Nephron progenitor cell (in vitro differentiated cells): ENCODE data around the gene TPH2.

Source experiments
- DNase-seq: peaks from one replicate; pipeline ENCODE4 v3.0.0; 2021
- H3K27ac Mint-ChIP-seq: 2 replicates; pipeline ENCODE4 v1.8.0; 2021; ENCODE audit warnings: mild to moderate bottlenecking, moderate library complexity, mixed read lengths
- H3K27me3 Mint-ChIP-seq: 2 replicates; pipeline ENCODE4 v1.8.0; 2021; ENCODE audit warnings: mild to moderate bottlenecking, low read depth, mixed read lengths; ENCODE audit not compliant: poor library complexity
- H3K36me3 Mint-ChIP-seq: 2 replicates; pipeline ENCODE4 v1.8.0; 2021; ENCODE audit warnings: low read depth, mixed read lengths
- H3K4me1 Mint-ChIP-seq: 2 replicates; pipeline ENCODE4 v1.8.0; 2021; ENCODE audit warnings: mixed read lengths
- H3K4me3 Mint-ChIP-seq: 2 replicates; pipeline ENCODE4 v1.8.0; 2021; ENCODE audit warnings: mild to moderate bottlenecking, moderate library complexity, mixed read lengths
- H3K9me3 Mint-ChIP-seq: 2 replicates; pipeline ENCODE4 v1.8.0; 2021; ENCODE audit warnings: mild to moderate bottlenecking, moderate library complexity, mixed read lengths
- TF ChIP-seq, protein P1 (sequence below): fragments of 200-600 bp; sonication (generic); IDR thresholded peaks from 2 replicates; pipeline ENCODE4 v1.5.0; 2021; ENCODE audit warnings: antibody characterized with exemption

The TPH2 gene

DNA sequence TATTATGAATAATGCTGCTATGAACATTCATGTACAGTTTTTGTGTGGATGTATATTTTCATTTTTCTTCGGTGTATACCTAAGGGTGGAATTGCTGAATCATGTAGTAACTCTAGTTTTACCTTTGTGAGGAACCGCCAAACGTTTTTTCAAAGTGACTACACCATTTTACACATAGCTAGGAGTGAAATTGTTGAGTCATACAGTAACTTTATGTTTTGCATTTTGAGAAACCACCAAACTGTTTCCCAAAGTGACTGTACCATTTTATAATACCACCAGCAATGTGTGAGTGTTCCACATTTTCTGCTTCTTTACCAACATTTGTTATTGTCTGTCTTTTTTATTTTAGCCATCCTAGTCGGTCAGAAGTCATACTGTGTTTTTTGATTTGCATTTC, 3.1 kb upstream of the TPH2 start:
- Mint-ChIP-seq H3K4me1 (no peaks in the 10 kb centered on the region), H3K27ac (no peak overlapping the region), H3K27me3 (peaks cover 17% of the 10 kb centered on the region), H3K4me3 (no peak overlapping the region), H3K36me3 (no peaks in the 10 kb centered on the region), H3K9me3 (no peaks in the 10 kb centered on the region)
- DNase-seq = no peak
- TF ChIP-seq, protein P1, sequence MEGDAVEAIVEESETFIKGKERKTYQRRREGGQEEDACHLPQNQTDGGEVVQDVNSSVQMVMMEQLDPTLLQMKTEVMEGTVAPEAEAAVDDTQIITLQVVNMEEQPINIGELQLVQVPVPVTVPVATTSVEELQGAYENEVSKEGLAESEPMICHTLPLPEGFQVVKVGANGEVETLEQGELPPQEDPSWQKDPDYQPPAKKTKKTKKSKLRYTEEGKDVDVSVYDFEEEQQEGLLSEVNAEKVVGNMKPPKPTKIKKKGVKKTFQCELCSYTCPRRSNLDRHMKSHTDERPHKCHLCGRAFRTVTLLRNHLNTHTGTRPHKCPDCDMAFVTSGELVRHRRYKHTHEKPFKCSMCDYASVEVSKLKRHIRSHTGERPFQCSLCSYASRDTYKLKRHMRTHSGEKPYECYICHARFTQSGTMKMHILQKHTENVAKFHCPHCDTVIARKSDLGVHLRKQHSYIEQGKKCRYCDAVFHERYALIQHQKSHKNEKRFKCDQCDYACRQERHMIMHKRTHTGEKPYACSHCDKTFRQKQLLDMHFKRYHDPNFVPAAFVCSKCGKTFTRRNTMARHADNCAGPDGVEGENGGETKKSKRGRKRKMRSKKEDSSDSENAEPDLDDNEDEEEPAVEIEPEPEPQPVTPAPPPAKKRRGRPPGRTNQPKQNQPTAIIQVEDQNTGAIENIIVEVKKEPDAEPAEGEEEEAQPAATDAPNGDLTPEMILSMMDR = no peak

DNA sequence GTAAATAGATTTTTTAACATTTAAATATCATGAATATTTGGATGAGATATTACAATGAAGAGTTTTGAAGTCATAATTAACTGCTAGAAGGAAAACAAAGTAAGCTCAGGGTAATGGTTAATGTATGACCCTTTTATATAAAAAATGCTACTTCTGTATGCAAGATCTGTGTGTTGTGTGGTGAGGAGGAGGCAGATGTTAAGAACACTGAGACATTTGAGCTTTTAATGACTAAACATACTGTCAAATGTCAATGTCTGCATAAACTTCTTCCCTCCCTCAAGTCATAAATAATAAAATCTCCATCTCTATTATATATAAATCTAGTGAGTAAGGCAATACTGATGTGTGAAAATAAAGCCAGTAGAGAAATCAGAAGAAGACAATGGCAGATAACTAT, 1.4 kb downstream of the TPH2 start:
- Mint-ChIP-seq H3K27ac (no peak overlapping the region), H3K36me3 (no peaks in the 10 kb centered on the region), H3K4me3 (no peak overlapping the region), H3K9me3 (no peaks in the 10 kb centered on the region), H3K27me3 (peaks cover 22% of the 10 kb centered on the region), H3K4me1 (peaks cover 8% of the 10 kb centered on the region)
- no peak for DNase-seq
- TF ChIP-seq, protein P1 = no peak

DNA sequence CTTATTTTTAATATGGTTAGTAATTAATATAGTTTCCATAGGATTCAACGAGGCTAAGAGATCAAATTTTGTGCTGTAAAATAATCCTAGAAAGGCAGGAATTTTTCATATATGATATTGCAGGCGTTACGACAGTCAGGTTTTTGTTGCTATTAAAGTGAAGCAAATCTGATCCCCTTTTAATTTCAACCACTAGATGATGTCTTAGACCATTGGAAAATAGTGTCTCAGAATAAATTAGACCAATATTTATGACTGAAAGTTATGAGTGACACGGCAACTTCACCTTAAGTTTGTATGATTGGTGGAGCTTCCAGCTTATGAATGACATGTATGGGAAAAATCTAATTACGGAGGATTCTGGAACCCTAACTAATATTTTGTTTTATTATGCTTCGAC, 2.5 kb downstream of the TPH2 start:
- no peaks in the 10 kb centered on the region for H3K9me3 Mint-ChIP-seq
- H3K4me3 Mint-ChIP-seq = no peak overlapping the region
- no peak overlapping the region for H3K27ac Mint-ChIP-seq
- DNase-seq = no peak
- no peaks in the 10 kb centered on the region for H3K36me3 Mint-ChIP-seq
- TF ChIP-seq, protein P1 = no peak
- H3K27me3 Mint-ChIP-seq = peaks cover 22% of the 10 kb centered on the region
- peaks cover 12% of the 10 kb centered on the region for H3K4me1 Mint-ChIP-seq

DNA sequence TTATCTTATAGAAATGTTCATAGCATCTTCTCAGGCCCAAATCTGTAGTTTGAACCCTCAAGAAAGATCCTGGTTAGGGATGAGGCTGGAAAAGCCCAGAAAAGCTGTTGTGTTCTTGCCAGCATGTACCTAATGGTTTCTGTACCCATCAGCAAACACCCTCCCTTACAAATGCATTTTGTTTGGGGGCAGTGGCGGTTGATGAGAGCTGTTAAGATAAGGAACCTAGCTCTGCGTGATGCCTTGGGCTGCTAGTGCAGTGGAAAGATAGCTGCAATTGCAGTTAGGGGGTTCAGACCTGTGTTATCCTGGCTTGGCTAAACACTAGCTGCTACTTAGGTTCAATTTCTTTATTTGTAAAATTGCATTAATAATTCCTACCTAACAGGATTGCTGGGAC, 3.6 kb downstream of the TPH2 start:
- H3K9me3 Mint-ChIP-seq = no peaks in the 10 kb centered on the region
- DNase-seq = no peak
- TF ChIP-seq, protein P1 = no peak
- no peak overlapping the region for H3K27ac Mint-ChIP-seq
- H3K27me3 Mint-ChIP-seq = peaks cover 14% of the 10 kb centered on the region
- no peaks in the 10 kb centered on the region for H3K36me3 Mint-ChIP-seq
- no peak overlapping the region for H3K4me3 Mint-ChIP-seq
- peaks cover 12% of the 10 kb centered on the region for H3K4me1 Mint-ChIP-seq

DNA sequence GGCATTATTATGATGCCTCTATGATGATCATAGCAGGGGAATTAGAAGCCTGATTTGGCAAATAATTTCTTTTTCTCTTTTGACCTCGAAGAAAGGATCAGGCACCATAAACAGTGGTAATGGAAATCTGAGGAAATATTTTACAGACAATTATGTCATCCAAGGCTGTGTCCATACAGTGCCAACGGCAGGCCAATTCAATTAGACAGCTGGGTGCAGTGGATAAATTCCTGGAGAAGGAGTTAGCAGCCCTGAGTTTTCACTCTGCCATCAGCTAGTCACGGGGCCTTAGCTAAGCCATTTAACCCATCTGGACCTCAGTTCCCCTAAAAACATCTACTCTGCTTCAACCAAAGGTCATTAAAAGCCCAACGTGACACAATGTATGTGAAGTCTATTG, 4.1 kb downstream of the TPH2 start:
- TF ChIP-seq, protein P1 = no peak
- no peaks in the 10 kb centered on the region for H3K9me3 Mint-ChIP-seq
- H3K4me1 Mint-ChIP-seq = peaks cover 15% of the 10 kb centered on the region
- no peak overlapping the region for H3K27ac Mint-ChIP-seq
- DNase-seq = no peak
- no peak overlapping the region for H3K4me3 Mint-ChIP-seq
- H3K36me3 Mint-ChIP-seq = no peaks in the 10 kb centered on the region
- peaks cover 13% of the 10 kb centered on the region for H3K27me3 Mint-ChIP-seq

DNA sequence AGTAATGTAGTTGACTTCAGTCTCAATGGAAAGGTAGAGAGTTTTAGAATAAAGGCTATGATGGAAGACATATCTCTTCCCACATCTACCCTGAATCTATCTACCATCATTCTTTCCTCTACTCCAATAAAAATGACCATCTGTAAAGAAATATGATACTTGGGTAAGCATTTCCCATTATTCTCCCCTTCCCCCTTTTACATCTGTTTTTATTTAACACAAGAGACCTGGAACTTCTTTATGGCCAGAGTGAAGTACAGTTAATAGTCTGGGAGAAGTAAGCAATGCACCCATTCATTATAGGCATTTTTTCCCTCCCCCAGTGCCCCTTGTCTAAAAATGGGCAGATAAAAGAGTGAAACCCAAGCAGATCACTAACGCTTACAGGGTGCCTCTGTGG, 6.5 kb downstream of the TPH2 start:
- H3K4me3 Mint-ChIP-seq = no peak overlapping the region
- no peak overlapping the region for H3K27ac Mint-ChIP-seq
- DNase-seq = no peak
- TF ChIP-seq, protein P1 = no peak
- H3K27me3 Mint-ChIP-seq = peaks cover 12% of the 10 kb centered on the region
- H3K9me3 Mint-ChIP-seq = no peaks in the 10 kb centered on the region
- peaks cover 32% of the 10 kb centered on the region for H3K4me1 Mint-ChIP-seq
- H3K36me3 Mint-ChIP-seq = no peaks in the 10 kb centered on the region
